HG03025 (cell line): ENCODE results near the gene CXCR5.
A peak's percentile ranks its signal among the peaks of the same experiment; 100 is the strongest.

Source experiments
- ATAC-seq: cut with Tn5 transposase; IDR thresholded peaks from one replicate; pipeline ENCODE4 v1.9.1; 2021; ENCODE audit warnings: mild to moderate bottlenecking, moderate library complexity; ENCODE audit not compliant: unreplicated experiment, low FRiP score

The CXCR5 gene

DNA sequence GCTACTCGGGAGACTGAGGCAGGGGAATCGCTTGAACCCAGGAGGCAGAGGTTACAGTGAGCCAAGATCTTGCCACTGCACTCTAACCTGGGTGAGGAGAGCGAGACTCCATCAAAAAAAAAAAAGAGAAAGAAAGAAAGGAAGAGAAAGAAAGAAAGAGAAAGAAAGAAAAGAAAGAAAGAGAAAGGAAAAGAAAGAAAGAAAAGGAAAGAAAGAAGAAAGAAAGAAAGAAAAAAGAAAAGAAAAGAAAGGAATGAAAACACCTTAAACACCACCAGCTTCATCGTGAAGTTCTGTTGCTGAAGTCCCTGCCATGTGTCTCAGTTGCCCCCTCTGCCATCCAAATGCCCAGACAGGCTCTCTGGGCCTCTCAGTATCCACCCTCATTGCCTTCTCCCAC lies 9.9 kb upstream of the CXCR5 start:
- ATAC-seq = no peak

DNA sequence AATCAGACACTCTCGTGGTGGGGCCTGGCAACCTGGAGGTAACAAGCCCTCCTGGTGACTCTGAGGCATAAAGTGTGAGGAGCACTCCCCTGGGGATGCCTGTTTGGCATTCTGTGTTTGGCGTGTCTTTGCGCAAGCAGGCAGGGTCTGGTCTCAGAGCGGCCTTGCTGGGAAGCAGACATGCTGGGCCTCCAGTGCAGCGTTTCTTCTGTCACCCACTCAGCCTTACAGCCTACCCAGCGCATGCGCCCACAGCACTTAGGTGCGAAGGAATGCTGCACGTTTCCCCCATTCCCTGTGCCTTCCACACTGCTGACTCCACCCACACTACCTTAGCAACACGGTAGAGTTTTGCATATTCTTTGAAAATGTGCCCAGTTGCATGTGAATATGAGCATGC lies 7.4 kb upstream of the CXCR5 start:
- ATAC-seq = no peak

DNA sequence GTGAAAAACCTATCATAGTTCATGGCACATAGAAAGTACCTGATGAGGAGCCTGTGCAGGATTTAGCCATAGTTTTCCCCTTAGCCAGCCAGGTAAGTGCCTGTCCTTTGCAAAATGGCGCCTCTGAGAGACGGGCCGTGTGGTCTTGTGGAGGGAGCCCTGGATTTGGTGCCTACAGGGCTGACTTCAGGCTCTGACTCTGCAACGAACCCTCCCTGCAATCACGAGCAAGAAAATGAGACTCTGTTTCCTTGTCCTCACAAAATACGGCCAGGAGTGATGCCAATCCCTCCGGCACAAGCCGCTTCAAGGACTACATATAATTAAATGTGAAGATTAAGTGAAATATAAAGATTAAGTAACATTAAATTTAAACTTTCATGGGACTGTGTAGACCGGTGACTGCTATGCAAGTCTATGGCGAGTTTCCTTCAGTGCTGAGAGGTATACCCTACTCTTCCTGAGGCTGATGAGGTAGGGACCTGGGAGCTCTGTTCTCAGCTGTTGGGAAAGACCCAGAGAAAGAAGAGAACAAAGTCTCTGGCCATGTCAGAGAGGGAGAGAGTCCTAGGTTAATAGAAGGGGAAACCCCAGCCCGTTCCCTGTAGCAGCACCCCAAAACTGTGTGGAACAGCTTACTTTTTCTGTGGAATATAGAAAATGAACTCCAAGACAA lies 6.1 kb upstream of the CXCR5 start:
- no peak for ATAC-seq

DNA sequence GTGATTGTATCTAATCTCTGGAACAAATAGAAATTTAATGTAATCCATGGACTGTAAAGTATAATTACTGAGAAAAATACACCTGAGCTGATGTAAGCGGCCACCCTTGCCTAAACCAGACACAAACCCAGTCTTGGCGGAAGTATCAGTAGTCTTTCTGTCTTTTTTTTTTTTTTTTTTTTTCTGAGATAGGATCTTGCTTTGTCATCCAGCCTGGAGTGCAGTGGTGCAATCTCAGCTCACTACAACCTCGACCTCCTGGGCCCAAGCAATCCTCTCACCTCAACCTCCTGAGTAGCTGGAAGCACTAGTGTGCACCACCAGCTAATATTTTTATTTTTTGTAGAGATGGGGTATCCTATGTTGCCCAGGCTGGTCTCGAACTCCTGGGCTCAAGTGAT lies 5.5 kb upstream of the CXCR5 start:
- ATAC-seq = no peak

DNA sequence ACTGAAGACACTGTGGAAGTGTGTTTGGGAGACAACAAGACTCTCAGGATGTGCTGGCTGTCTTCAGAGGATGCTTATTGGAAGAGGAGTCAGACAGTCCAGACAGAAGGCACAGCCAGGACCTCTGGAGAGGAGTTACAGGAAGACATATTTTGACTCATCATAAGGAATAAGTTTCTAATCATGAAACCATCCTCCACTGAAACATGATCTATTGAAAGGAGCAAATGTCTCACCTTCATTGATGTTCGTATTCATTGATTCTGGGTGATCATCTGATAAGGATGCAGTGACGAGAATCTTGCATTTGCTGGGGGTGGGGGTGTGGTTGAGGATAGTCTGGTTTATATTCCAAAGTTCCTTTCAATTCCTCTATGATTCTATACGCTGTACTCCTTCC lies 2.5 kb upstream of the CXCR5 start:
- ATAC-seq = no peak

DNA sequence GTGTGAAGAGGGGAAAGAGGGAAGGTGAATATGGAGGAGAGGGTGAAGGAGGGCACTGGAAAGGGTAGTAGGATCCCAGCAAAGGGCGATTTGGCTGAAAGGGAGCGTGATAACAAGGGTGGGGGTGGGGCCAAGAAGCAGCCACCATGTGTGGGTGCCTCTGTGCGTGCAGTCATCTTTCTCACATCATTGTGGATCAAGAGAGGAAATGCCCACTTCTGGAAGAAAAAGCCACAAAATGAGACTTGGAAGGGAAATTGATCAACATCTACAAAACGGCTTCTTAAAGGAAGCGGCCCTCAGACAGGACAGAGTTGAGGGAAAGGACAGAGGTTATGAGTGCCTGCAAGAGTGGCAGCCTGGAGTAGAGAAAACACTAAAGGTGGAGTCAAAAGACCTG lies 1.2 kb upstream of the CXCR5 start:
- no peak for ATAC-seq

DNA sequence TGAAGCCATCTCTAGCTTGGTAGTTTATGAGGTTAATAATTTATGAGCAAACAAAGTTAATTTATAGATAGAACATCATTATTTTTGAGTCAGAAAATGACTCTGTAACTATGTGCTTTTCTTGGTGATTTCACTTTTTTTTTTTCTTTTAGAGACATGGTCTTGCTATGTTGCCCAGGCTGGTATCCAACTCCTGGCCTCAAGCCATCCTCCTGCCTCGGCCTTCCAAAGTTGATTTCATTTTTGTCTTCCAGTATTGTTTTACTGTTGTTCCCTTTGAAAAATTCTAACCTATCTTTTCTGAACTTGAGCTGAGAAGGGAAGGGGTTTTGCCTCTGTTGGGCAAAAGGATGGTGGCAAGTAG lies 706 bp upstream of the CXCR5 start:
- ATAC-seq = no peak

DNA sequence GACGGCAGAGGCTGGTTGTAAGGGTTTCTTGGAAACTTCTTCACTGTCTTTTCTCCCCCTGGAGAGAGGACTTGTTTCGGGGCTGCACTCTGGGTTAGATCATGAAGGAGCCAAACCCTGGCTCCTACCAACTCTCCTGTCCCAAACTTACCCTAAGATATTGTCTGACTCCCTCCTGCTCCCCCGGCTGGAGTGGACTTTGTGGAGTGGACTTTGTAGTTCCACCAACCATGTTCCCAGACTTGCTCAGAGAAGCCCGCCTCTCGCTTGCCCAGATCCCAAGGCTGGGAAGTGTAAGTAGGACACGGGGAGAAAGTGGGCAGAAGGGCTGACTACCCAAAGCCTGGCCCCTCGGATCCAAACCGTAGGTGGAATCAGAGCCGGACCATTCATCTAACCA lies 1.2 kb downstream of the CXCR5 start:
- no peak for ATAC-seq

DNA sequence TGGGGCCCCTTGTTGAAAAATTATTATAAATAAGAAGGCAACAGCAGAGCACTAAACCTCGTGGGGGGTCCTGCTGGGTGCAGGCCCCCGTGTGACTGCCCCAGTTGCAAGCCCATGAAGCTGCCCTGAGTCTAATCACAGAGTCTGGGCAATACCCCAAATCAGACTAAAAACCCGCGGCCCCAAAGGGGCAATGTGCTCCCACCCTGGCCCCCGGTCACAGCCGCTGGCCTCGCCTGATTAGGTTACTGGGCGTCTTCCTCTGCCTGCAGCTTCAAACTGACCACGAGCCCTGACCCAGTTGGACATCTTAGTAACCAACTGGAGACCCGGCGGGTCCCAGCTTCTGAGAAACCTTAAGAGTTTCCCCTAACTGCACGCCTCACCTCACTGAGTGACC lies 1.6 kb downstream of the CXCR5 start:
- ATAC-seq = no peak

DNA sequence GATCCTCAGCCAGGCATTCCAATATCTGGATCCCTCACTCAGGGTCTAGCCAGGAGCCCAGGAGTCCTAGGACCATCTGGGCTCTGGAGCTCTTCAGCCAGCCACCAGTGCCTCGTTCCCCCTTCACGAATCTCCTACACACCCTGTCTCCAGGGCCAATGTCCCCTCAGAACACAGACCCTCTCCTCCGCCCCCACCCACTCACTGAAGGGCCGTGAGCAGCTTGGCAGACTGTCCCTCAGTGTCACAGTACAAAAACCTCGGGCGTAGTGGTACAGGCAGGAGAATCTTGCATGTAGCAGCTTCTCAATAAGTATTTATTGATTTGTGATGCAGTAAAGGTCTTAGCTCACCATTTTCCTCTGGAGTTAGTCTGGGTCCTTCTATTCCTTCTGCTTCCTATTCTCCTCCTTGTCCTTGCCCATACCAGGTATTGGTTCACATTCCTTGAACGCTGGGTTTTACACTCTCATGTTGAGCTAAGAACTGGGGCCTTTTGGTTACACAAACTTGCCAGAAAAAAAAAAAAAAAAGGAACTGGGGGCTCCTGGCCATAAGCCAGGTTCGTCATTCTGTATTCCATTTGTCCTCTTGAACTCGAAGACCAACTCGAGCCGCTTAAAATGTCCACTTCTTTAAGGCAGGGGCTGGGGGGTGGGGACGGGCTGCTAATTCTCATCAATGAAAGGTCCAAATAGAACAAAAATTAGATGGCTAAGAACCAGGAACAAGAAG lies 2.3 kb downstream of the CXCR5 start:
- ATAC-seq = no peak

DNA sequence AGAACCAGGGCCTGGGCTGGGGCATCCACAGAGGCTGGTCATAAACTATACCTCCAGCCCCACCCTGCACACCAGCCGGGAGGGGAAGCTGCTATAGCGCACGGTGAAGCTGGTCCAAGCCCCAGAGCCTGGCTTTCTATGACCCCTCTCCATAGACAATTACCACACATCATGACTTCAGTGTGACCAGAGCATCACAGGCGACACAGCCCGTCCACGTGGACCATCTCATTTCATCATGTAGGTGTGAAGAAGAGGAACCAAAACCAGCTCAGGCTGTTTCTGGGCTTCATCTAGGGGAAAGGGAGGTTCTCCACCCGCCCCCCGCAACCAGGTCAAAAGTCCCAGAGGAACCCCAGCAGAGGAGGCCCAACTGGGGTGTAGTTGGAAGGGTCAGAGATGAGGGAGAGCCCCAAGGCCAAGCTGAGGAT lies 3.0 kb downstream of the CXCR5 start:
- ATAC-seq = peak; percentile 39

DNA sequence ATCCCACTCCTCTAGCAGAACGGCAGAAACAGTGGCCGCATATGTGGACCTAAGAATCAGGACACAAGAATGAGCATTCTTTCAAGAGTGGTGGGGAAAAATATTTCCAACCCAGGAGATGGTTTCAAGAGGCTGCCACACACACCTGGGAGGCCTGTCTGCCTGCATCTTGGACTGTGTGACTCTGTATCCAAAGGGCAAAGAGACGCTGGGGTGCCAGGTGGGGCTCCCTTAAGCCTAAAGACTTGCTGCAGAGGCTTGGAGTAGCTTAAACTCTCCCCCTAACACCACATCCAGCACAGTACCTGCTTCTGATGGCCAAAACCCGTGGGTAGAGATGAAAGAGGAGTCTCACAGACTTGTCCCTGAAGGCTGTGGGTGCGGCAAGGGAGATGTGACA lies 3.5 kb downstream of the CXCR5 start:
- ATAC-seq = no peak

DNA sequence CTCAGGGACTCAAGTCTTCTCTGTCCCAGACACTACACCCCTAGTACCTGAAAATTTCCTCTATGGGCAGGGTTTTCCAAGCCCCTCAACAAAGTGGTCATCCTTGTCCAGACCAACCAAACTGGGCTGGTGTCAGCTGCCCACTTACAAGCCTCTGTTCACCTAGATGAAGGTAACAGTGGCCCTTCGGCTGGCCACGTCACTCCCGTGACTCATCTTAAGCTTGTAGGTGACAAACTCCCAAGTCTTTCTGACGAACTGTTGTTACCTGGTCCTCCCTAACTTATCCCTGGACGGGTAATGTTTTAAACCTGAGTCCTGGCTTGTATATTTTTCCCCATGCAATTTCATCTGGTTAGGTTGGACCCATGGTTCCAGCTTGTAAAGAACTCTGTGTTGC lies 4.7 kb downstream of the CXCR5 start:
- ATAC-seq = no peak

DNA sequence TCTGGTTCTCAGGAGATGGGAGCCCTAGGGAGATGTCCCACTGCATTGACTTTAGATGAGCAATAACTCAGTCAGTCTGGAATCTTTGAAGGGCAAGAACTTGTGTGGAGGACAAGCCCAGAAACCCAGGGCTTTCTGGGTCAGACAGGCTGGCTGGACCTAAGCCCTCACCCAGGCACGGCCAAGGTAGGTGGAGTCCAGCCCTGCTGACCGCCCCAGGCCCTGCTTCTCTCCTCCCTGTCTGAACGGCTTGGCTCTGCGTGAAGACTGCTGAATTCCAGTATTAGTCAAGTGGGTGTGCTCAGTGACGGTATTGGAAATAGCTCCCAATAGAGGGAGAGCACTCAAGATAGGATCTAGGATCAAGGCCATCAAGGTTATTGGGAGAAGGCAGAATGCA lies 6.1 kb downstream of the CXCR5 start:
- ATAC-seq = no peak

DNA sequence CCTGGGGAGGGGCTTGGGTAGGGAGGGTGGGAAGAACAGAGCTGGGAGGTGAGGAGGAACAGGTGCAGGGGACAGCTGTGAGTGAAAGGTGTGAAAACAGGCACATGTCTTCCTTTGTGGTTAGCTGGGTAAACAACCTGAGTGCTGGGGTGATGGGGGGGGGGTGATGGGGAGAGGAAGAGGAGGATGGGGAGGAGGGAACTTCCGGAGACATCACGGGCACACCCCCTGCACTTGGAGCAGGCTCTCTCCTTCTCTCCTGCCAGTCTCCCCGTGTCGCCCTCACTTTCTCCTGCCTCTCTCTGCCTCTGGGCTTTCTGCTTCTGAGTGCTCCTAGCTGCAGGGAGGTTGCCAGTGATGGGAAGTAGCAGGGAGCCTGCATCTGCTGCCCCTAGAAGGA lies 8.8 kb downstream of the CXCR5 start:
- ATAC-seq = no peak

DNA sequence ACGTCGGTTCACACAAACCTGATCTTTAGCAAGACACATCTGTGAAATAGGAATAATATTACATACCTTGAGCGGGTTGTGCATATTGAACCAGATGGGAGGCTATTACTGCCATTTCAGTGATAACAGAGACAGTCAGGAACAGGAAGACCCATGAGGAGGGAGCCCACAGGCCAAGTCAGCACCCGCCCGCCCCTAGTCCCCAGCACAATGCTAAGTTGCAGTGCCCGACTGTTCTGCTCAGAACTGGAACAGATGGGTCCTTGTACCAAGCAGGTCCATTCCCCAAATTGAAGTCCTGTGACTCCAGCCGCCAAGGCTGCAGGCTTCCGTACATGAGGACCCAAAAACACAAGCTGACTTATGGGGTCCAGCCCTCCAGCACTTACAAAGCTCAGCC lies 9.3 kb downstream of the CXCR5 start:
- no peak for ATAC-seq

DNA sequence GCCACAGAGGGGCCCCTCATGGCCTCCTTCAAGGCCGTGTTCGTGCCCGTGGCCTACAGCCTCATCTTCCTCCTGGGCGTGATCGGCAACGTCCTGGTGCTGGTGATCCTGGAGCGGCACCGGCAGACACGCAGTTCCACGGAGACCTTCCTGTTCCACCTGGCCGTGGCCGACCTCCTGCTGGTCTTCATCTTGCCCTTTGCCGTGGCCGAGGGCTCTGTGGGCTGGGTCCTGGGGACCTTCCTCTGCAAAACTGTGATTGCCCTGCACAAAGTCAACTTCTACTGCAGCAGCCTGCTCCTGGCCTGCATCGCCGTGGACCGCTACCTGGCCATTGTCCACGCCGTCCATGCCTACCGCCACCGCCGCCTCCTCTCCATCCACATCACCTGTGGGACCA lies 10.0 kb downstream of the CXCR5 start:
- ATAC-seq = no peak

DNA sequence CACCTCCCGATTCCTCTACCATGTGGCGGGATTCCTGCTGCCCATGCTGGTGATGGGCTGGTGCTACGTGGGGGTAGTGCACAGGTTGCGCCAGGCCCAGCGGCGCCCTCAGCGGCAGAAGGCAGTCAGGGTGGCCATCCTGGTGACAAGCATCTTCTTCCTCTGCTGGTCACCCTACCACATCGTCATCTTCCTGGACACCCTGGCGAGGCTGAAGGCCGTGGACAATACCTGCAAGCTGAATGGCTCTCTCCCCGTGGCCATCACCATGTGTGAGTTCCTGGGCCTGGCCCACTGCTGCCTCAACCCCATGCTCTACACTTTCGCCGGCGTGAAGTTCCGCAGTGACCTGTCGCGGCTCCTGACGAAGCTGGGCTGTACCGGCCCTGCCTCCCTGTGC lies 10.5 kb downstream of the CXCR5 start:
- no peak for ATAC-seq

DNA sequence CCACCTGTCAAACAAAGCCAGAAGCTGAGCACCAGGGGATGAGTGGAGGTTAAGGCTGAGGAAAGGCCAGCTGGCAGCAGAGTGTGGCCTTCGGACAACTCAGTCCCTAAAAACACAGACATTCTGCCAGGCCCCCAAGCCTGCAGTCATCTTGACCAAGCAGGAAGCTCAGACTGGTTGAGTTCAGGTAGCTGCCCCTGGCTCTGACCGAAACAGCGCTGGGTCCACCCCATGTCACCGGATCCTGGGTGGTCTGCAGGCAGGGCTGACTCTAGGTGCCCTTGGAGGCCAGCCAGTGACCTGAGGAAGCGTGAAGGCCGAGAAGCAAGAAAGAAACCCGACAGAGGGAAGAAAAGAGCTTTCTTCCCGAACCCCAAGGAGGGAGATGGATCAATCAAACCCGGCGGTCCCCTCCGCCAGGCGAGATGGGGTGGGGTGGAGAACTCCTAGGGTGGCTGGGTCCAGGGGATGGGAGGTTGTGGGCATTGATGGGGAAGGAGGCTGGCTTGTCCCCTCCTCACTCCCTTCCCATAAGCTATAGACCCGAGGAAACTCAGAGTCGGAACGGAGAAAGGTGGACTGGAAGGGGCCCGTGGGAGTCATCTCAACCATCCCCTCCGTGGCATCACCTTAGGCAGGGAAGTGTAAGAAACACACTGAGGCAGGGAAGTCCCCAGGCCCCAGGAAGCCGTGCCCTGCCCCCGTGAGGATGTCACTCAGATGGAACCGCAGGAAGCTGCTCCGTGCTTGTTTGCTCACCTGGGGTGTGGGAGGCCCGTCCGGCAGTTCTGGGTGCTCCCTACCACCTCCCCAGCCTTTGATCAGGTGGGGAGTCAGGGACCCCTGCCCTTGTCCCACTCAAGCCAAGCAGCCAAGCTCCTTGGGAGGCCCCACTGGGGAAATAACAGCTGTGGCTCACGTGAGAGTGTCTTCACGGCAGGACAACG lies 11.7 kb downstream of the CXCR5 start:
- ATAC-seq = no peak

DNA sequence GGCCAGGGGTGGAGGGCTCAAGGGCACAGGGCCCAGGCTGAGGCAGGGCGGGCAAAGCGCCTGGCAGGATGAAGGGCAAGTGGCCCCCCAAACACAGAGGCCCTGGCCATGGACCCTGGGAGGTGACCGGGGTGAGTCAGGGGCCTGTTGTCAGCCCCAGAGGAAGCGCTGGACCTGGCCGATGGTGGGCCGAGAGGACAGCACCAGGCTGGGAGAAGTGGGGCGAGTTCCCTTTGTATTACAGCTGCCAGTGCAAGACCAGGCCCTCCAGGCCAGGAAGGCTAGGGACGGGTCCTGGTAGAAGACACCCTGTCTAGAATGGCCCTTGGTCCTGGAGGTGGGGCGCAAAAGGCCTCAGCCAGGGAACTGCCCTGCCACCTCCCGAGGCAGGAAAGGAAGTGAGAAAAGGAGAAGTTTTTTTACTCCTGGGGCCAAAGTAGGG lies 12.8 kb downstream of the CXCR5 start:
- no peak for ATAC-seq

DNA sequence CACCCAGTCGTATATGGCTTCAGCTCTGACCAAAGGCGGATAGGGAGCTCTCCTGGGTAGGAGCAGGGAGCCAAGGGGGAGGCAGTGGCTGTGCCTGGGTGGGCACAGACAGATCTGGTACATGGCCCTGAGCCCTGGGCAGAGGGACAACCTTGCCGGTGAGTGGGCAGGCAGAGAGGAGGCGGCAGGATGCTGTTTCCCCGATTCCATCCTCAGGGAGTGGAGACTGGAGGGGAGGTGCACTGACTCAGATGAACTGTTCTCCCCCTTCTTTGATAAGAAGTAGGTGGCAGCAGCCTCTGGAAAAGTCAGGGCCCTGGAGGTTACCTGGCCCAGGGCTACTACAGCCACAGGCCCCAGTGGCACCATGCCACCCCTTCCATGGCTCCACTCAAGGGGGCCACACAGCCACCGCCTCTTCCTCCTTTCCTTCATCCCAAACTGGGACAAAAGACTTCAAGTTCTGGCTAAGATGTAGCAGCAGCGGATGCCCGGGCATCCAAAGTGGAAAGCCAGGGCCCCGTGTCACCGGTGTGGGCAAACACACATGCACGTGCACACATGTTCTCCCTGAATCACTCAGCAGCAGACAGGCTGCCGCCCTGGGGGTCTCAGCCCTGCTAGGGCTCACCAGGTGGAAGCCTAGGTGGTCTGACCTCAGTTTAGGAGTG lies 13.4 kb downstream of the CXCR5 start:
- no peak for ATAC-seq
